Muscle layer of duodenum (tissue), 2 donors: ENCODE measurements around the gene VWA8.

ENCODE experiments used
- H3K27ac ChIP-seq: one replicate; pipeline ENCODE4 v1.7.0; 2013; ENCODE audit warnings: mild to moderate bottlenecking, low read length
- H3K27me3 ChIP-seq: one replicate; pipeline ENCODE4 v1.7.0; 2013; ENCODE audit warnings: low read depth, mild to moderate bottlenecking, control low read depth, low read length
- H3K36me3 ChIP-seq, 2 donors: one replicate each; pipeline ENCODE4 v1.7.0; 2013; ENCODE audit warnings: low read length in 2 of 2, control low read depth in 1 of 2, mild to moderate bottlenecking in 1 of 2; ENCODE audit not compliant: insufficient read depth in 2 of 2, control insufficient read depth in 1 of 2
- H3K4me1 ChIP-seq, 2 donors: one replicate each; pipeline ENCODE4 v1.7.0; 2013; ENCODE audit warnings: low read length in 2 of 2, mild to moderate bottlenecking in 2 of 2, control low read depth in 1 of 2, moderate library complexity in 1 of 2; ENCODE audit not compliant: insufficient read depth in 2 of 2, control insufficient read depth in 1 of 2
- H3K4me3 ChIP-seq, 2 donors: one replicate each; pipeline ENCODE4 v1.7.0; 2013; ENCODE audit warnings: low read length in 2 of 2, low read depth in 1 of 2, mild to moderate bottlenecking in 1 of 2
- H3K9me3 ChIP-seq, 2 donors: one replicate each; pipeline ENCODE4 v1.7.0; 2013; ENCODE audit warnings: low read length in 2 of 2, control low read depth in 1 of 2, mild to moderate bottlenecking in 1 of 2; ENCODE audit not compliant: control insufficient read depth in 1 of 2
- donor health status: healthy.

VWA8 gene

DNA sequence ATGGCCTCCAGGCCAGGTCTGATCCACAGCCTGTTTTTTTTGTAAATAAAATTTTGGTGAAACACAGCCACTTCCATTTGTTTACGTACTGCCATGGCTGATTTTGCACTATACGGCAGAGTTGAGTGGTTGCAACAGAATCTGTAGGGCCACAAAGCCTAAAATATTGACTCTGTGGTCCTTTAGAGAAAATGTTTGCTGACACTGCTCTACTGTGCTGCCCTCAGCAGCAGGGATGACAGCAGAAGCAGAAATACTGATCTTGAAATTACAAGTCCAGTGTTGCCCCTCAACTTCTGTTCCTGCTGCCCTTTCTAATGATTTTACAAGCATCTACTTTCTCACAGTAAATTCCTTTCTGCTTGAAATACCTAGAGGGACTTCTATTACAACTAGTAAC, 258.4 kb downstream of the VWA8 start:
- H3K27me3 ChIP-seq, result no peaks in the 10 kb centered on the region
- no peak overlapping the region for H3K27ac ChIP-seq
- peaks cover 8 to 24% of the 10 kb centered on the region in 2 donors for H3K4me1 ChIP-seq
- no peak overlapping the region for H3K4me3 ChIP-seq
- no peaks in the 10 kb centered on the region for H3K9me3 ChIP-seq
- peaks cover 0 to 4% of the 10 kb centered on the region in 2 donors for H3K36me3 ChIP-seq

DNA sequence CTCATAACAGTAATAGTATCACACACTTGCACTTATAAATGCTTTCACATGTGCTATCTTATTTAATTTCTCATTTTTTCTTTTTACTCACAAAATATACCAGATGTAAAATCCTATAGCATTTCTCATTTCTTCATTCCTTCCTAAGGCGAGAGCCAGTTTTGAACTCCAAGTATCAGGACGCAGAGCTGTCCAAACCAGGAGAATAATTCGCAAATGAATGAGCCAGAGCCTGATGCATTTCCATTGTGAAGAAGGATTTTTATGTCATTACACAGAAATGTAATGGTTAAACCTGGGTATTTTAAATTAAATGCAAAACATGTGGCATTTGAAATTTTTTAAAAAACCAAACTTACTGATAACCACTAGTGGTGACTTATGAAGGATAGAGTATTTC, 259.2 kb downstream of the VWA8 start:
- Histone ChIP-seq H3K36me3 (peaks cover 0 to 4% of the 10 kb centered on the region in 2 donors), H3K4me1 (peaks cover 5 to 17% of the 10 kb centered on the region in 2 donors), H3K27ac (no peak overlapping the region), H3K4me3 (no peak overlapping the region), H3K27me3 (no peaks in the 10 kb centered on the region), H3K9me3 (no peaks in the 10 kb centered on the region)

- Histone ChIP-seq H3K4me3 (no peak overlapping the region), H3K36me3 (peaks cover 0 to 4% of the 10 kb centered on the region in 2 donors), H3K27ac (no peak overlapping the region), H3K9me3 (no peaks in the 10 kb centered on the region), H3K27me3 (no peaks in the 10 kb centered on the region), H3K4me1 (peaks cover 5 to 14% of the 10 kb centered on the region in 2 donors)
These were observed 260.1 kb downstream of the VWA8 start for GRCh38 chr13:41700790-41701310.

GRCh38 chr13:41699759-41700158, 261.1 kb downstream of the VWA8 start:
- H3K4me3 ChIP-seq, result no peak overlapping the region
- H3K4me1 ChIP-seq, result peaks cover 5 to 23% of the 10 kb centered on the region in 2 donors
- no peaks in the 10 kb centered on the region for H3K9me3 ChIP-seq
- H3K27ac ChIP-seq, result no peak overlapping the region
- H3K36me3 ChIP-seq, result peaks cover 0 to 5% of the 10 kb centered on the region in 2 donors
- H3K27me3 ChIP-seq, result no peaks in the 10 kb centered on the region

DNA sequence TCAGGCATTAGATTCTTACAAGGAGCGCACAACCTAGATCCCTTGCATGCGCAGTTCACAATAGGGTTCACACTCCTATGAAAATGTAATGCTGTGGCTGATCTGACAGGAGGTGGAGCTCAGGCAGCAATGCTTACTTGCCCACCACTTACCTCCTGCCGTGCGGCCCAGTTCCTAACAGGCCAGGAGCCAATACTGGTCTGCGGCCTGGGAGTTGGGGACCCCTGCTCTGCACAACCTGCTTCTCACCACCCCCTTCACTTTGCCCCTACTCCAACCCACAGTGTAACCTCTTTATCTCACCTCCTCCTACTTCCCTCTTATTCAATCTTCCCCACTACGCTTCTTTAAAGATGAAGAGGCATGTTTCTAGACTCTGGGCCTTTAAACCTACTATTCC, 263.3 kb downstream of the VWA8 start:
- H3K27ac ChIP-seq, result no peak overlapping the region
- H3K27me3 ChIP-seq, result no peaks in the 10 kb centered on the region
- H3K4me1 ChIP-seq, result peaks cover 5 to 26% of the 10 kb centered on the region in 2 donors

DNA sequence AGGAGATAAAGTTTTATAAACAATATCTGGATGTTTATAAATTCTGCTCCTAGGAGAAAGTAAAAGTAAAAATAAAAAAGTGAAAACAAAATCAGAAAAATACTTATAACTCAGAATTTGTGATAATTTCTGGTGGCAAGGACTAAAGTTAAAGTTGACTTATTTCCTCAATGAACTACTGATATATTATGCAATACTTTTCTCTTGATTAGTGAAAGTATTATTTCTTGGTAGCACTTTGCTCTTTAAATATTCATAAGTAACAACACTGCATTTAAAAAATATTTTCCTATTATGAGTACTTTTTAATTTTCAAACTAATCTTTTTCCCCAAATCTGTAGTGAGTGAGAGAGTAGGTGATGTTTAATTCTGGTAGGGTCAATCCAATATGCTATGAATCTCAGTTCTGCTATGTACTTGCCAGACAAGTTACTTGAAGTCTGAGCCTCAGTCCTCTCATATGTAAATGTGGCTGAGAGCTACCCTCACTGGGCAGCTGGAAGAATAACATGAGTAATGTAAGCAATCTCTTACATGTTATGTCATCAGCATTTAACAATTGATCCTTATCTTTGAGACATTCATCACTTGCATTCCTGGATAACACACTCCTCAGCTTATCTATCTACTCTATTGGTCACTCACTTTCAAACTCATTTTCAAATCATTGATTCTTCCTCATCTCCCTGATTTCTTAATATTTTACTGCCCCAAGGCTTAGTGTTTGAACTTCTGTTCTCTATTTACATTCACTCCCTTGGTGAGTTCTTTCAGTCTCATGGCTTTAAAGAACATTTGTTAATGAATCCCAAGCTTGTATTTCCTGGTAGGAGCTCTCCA, 264.5 kb downstream of the VWA8 start:
- Histone ChIP-seq H3K4me1 (peaks cover 5 to 21% of the 10 kb centered on the region in 2 donors), H3K9me3 (no peaks in the 10 kb centered on the region), H3K4me3 (no peak overlapping the region), H3K27ac (no peak overlapping the region), H3K36me3 (peaks cover 0 to 8% of the 10 kb centered on the region in 2 donors), H3K27me3 (no peaks in the 10 kb centered on the region)

More for the DNA sequence above, 263.3 kb downstream of the VWA8 start:
- Histone ChIP-seq H3K36me3 (peaks cover 0 to 8% of the 10 kb centered on the region in 2 donors), H3K4me3 (no peak overlapping the region), H3K9me3 (no peaks in the 10 kb centered on the region)

GRCh38 chr13:41694545-41695301, 266.2 kb downstream of the VWA8 start:
- H3K4me1 ChIP-seq, result peaks cover 0 to 14% of the 10 kb centered on the region in 2 donors
- peak overlapping the region; percentile 65 for H3K27ac ChIP-seq
- H3K36me3 ChIP-seq, result peaks cover 7 to 16% of the 10 kb centered on the region in 2 donors
- H3K4me3 ChIP-seq, result no peak overlapping the region
- H3K9me3 ChIP-seq, result no peaks in the 10 kb centered on the region
- H3K27me3 ChIP-seq, result no peaks in the 10 kb centered on the region

- Histone ChIP-seq H3K9me3 (no peaks in the 10 kb centered on the region), H3K4me1 (peaks cover 0 to 14% of the 10 kb centered on the region in 2 donors), H3K4me3 (no peak overlapping the region), H3K27ac (no peak overlapping the region), H3K36me3 (peaks cover 7 to 13% of the 10 kb centered on the region in 2 donors), H3K27me3 (no peaks in the 10 kb centered on the region)
These were observed 267.5 kb downstream of the VWA8 start for GRCh38 chr13:41693434-41693833.

GRCh38 chr13:41691274-41691673, 269.6 kb downstream of the VWA8 start:
- Histone ChIP-seq H3K4me1 (peaks cover 0 to 14% of the 10 kb centered on the region in 2 donors), H3K4me3 (no peak overlapping the region), H3K27me3 (no peaks in the 10 kb centered on the region)

DNA sequence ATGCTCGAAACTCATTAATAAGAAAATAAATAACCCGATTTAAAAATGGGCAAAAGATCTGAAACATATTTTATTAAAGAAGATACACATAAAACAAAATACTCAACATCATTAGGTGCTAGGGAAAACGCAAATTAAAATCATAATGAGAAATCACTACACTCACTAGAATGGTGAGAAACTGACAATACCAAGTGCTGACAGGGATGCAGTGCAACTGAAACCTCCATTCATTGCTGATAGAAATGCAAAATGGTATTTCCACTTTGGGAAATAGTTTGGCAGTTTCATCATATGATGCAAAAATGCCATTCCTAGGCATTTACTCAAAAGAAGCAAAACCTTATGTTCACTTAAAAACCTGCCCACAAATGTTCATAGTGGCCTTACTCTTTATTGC, 278.1 kb downstream of the VWA8 start:
- H3K27me3 ChIP-seq, result no peaks in the 10 kb centered on the region
- peaks cover 12 to 23% of the 10 kb centered on the region in 2 donors for H3K36me3 ChIP-seq
- H3K9me3 ChIP-seq, result no peaks in the 10 kb centered on the region
- peaks cover 5 to 15% of the 10 kb centered on the region in 2 donors for H3K4me1 ChIP-seq
- H3K4me3 ChIP-seq, result no peak overlapping the region
- no peak overlapping the region for H3K27ac ChIP-seq

More at GRCh38 chr13:41691274-41691673, 269.6 kb downstream of the VWA8 start:
- H3K9me3 ChIP-seq, result no peaks in the 10 kb centered on the region
- peaks cover 7 to 12% of the 10 kb centered on the region in 2 donors for H3K36me3 ChIP-seq
- no peak overlapping the region for H3K27ac ChIP-seq

GRCh38 chr13:41682001-41682400, 278.9 kb downstream of the VWA8 start:
- H3K4me1 ChIP-seq, result peaks cover 5 to 15% of the 10 kb centered on the region in 2 donors
- H3K9me3 ChIP-seq, result no peaks in the 10 kb centered on the region
- H3K27ac ChIP-seq, result no peak overlapping the region
- H3K27me3 ChIP-seq, result no peaks in the 10 kb centered on the region
- no peak overlapping the region for H3K4me3 ChIP-seq
- peaks cover 12 to 23% of the 10 kb centered on the region in 2 donors for H3K36me3 ChIP-seq
